GM19099 (cell line): ENCODE results near the gene UBAC1.

Source experiments
- POLR2A ChIP-seq: IDR thresholded peaks from 3 replicates; pipeline ENCODE4 v1.6.1; 2011; ENCODE audit warnings: low read depth; ENCODE audit not compliant: insufficient read length; ENCODE audit errors: extremely low read depth

Gene UBAC1, protein sequence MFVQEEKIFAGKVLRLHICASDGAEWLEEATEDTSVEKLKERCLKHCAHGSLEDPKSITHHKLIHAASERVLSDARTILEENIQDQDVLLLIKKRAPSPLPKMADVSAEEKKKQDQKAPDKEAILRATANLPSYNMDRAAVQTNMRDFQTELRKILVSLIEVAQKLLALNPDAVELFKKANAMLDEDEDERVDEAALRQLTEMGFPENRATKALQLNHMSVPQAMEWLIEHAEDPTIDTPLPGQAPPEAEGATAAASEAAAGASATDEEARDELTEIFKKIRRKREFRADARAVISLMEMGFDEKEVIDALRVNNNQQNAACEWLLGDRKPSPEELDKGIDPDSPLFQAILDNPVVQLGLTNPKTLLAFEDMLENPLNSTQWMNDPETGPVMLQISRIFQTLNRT

DNA sequence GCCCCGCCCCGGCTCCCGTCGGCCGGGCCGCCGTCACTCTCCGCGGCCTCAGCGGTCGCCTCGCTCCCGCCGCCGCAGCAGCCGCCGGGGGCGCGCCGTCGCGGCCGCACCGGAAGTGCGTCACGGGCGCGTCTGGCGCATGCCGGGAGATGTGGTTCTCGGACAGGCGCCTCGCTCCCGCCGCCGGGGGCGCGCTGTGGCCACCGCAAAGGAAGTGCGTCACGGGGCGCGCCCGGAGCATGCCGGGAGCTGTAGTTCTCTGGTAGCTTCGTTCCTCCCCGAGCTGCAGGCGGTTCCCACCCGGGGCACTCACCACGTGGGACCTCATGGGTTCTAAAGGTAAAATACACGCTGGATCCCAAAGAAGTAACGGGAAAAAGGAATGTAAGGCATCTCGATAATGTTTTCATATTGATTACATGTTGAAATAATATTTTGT, at the start of gene UBAC1:
UBAC1 (minus strand) TSS at position 97 of the 439 bp plus-strand sequence. CDS start 211 bp downstream, outside the sequence.
- no peak for TF ChIP-seq POLR2A

DNA sequence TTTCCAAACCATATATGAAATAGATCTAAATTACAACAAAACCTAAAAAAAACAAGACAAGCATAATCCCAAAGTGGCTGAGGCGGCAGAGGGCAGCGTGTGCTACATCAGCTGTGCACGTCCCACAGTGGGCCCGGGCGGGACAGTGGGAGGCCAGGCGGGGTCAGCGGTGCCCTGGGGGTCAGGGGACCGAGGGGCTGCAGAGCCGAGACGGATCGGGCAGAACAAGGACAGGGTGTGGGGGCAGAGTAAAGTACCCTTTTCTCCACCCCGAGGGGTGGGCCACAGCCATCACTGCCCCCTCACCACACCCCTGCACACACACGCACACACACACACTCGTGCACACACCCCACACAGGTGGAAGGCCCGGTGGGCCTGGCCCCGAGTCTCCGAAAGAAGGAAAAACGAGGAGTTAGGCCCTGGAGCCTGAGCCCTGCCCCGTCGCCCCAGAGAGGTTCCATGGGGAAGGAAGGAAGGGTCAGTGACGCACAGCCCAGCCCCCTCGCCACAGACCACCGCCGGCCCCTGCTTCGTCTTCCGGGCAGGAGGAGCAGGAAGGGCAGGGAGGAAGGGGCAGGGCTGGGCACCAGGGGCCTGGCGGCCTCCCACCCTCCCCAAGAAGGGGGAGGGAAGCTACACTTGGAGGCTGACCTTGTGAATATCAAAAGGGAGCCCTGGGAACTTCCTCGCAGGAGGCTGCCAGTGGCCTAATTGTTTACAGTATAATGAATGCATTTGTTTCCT, 49.6 kb upstream of the UBAC1 start:
- no peak for TF ChIP-seq POLR2A

DNA sequence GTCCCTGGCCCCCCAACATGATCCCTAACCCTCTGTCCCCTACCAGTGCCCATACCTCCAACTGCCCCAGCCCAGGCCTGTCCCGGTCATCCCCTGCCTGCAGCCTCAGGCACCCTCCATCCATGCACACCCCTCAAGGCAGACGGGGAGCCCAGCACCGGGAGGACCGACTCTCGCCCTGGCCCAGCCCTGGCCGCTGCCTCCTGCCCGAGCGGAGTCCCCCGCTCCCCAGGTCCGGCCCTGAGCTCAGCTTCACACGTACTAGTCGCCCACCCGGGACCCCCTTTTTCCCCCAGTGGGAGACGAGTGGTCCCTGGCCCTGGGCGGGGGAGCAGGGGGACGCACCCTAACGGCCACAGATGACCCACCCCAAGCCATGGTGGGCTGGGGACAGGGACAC, 49.0 kb upstream of the UBAC1 start:
- no peak for TF ChIP-seq POLR2A

DNA sequence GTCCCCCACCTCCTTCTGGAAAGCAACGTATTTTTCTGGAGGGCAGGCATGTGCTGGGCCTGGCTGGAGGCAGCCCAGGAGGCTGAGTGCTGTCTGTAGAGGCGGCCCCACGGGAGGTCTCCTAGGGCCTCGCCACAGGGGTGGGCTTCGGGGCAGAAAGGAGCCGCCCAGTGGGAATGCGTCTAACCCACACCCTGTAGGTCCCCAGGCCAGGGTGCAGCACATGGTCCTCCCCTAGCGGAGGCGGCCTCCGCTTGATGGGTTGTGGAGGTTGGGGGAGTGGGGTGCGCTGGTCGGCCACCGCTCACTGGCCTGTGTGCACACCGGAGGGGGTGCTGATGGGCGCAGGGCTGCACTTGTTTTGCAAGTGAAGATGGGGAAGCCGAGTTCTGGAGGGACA, 48.3 kb upstream of the UBAC1 start:
- TF ChIP-seq POLR2A: no peak

DNA sequence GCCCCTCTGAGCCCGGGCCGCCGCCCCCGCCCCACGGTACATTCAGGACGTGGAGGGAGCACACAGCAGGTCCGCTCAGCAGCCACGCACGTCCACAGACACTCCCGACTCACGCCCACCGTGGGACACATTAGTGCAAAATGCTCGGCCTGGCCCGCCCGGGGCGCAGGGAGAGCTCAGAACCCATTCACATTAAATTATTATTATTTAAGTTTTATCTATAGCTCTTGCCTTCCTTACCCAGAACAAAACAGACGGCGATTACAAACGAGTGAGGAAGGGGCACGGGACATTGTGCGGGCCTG, 47.5 kb upstream of the UBAC1 start:
- TF ChIP-seq POLR2A: no peak

DNA sequence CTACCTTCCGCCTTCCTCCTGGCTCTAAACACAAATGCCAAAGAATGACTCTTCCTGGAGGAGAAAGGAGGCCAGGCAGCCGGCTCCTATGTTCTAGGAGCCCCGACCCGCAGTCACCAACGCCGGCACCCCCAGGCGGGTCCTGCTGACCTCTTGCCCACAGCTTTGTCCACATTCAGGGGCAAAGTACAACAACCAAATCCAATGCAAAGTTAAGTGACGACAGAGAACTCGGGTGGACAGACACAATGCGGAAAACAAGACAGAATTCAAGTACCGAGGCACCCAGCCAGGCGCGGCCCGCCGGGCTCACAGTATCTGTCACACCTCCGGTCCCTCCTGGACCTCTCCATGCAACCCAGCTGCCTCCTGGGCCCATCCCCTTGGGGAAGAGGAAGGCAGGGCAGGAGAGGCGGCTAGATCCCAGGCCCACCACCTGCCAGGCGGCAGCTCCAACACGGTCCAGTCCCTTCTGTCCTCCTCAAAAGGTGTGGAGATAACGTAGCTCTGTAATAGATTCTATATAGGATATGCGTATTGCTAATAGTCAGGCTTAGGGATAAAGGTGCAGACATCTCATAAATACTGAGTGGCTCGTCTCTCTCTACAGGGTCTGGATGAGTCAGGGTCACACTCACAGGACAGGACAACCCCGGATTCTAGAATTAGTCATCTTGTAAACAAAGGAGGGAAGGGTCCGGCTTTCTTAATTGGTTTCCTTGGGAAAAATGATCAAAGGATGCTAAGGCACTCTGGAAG, 46.9 kb upstream of the UBAC1 start:
- TF ChIP-seq POLR2A: no peak

DNA sequence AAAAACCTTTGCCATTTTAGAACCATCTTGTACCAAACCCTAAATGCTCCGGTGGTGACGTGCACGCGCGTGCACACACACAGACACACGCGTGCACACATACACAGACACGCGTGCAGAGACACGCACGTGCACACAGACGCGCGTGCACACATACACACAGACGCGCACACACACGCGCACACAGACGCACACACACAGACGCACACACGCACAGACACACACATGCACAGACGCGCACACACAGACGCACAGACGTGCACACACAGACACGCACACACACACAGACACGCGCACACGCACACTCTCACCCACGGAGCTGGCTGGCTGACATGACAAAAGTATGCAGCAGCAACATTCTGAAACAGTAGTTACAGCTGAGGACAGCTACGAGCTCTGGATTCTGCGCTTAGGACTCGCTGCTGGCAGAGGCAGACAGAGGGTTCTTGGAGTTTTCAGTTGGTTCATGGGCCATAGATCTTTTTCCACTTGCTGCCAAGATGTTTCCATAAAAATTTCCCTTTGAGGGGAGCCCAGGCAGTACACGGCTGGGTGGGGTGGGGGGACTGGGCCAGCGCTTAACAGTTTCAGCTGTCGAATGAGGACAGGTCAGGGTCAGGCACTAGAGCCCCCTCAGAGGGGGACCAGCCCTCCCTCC, 46.2 kb upstream of the UBAC1 start:
- TF ChIP-seq POLR2A: no peak

DNA sequence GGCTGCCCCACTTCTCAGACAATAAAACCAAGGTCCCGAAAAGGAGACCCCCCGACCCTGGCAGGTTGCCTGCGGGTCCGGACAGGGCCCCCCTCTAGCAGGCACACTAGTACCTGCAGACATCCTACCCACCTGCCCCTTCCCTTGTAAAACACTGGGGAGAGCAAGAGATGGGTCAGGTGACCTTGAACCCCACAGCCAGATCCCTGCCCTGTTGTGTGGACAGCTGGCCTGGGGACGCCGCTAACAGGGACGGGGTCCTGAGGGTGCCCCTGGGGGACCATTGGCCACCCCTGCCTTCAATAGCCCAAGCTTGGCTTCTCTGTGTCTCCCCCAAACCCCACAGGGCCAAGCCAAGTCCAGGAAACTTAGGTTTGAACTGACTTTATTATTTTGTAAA, 45.0 kb upstream of the UBAC1 start:
- no peak for TF ChIP-seq POLR2A

DNA sequence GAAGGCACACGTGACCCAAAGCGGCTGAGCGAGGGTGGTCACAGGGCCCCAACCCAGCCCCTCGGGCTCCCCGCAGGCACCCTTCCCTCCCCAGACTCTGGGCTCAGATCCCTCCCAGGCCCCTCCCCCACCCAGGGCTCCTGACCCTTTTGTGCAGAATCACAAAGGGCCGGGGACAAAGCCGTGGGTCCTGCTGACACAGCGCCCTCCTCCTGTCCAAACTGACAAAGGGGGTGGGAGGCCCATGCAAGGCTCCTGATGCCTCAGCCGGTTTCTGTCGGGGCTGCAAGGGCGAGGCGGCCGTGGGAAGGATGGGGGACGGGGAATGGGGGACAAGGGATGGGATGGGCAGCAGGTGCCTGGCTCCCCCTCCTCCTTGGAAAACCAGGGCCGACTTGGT, 43.5 kb upstream of the UBAC1 start:
- TF ChIP-seq POLR2A: no peak

DNA sequence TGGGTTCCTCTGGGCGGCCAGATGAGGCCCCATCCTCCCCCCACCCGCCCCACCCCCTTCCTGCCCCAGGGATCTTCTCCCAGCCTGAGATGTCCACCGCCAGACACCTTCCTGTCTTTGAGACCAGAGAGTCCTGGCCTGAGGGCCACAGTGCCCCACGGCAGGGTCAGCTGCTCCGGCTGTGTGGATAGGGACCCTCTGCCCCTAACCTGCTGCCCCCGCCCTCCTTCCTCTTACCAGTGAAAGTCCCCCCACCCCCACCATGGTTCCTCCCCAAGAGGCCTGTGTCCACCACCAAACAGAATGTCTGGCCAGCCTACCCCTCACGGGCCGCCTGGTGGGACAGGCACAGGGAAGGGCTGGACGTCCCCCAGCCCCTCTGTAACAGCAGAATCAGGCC, 43.0 kb upstream of the UBAC1 start:
- no peak for TF ChIP-seq POLR2A

DNA sequence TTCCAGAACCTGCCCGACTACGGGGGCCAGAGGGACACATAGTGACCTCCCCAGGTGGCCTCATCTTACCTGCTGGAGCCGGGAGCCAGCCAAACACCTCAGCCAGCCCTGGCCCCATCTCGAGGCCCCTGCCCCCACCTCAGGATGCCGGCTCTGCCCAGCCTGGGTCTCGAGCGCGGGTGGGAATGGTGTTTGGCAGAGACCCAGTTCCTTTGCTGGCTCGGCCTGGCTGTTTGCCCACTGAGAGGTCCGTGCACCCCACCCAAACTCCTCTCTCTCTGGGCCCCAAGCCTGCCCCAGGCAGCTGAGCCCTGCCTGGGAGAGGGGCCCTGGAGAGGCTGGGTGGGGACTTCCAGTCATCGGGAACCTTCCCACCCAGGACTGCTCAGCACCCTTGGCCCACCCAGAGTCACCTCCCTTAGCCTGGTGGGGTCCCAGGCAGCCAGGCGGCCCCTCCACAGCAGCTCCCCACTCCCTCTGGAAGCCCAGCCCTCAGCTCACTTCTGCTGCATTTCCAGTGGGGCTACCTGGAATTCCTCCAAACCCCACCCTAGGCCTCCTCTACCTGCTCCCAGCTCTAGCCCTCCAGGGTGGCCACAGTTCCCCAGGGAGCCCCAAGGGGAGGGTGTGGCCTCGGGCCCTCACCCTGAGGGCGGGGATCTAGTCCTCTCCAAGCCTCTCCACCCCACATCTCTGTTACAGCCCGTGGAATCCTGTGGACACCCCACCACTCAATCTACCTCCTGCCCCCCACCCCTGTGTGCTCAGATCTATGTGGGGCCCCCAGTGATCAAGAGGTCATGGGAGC, 42.4 kb upstream of the UBAC1 start:
- no peak for TF ChIP-seq POLR2A

DNA sequence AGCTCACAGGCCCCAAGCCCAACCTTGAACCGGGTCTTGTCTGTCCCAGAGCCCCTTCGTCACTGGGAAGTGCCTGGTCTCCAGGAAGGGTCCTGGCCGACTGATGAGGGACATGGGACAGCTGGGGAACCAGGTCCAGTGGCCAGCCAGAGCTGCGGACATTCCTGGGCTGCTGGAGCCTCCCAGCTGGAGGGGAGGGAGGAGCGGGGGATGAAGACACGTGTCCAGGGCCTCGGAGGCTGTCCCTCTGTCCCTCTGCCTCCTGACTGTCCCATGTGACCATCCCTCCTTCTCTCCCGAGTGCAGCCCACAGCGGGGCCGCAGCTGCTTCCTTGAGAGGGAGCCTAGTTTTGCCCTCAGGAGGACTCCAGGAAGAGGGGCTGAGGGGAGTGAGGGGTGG, 41.7 kb upstream of the UBAC1 start:
- TF ChIP-seq POLR2A: no peak

DNA sequence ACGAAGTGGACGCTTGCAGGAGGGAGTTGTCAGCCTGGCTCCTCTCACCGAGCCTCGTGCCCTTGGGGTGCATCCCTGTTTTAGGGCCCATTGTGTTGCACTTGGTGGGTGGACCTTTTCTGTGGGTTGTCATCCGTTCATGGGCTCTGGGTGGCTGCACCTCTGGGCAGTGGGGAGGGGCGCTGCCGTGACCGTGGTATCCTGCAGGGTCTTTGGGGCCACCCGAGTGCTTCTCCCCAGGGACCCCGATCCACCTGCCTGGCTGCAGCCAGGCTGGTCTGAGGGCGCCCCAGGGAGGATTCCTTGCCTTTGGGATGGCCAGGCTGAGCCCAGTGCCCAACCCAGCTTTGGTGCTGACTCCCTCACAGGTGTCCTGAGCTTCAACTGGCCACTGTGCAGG, 41.0 kb upstream of the UBAC1 start:
- TF ChIP-seq POLR2A: no peak

DNA sequence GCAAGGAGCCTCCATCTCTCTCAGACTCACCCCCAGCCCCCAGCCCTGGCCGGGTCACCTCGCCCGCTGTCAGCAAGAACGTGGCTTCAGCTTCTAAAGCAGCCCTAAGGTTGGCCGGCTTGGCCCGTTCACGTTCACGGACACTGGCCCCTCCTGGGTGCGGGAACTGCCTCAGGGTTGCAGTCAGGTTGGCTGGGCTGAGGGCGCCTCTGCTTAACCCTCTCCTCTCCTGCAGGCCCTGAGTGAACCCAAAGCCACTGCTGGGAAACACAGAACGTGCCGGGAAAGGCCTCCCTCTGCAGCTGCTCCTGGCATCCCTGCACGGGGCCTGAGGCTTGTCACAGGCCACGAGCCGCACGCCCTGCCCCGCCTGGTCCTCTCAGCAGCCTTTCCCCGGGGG, 40.1 kb upstream of the UBAC1 start:
- no peak for TF ChIP-seq POLR2A

DNA sequence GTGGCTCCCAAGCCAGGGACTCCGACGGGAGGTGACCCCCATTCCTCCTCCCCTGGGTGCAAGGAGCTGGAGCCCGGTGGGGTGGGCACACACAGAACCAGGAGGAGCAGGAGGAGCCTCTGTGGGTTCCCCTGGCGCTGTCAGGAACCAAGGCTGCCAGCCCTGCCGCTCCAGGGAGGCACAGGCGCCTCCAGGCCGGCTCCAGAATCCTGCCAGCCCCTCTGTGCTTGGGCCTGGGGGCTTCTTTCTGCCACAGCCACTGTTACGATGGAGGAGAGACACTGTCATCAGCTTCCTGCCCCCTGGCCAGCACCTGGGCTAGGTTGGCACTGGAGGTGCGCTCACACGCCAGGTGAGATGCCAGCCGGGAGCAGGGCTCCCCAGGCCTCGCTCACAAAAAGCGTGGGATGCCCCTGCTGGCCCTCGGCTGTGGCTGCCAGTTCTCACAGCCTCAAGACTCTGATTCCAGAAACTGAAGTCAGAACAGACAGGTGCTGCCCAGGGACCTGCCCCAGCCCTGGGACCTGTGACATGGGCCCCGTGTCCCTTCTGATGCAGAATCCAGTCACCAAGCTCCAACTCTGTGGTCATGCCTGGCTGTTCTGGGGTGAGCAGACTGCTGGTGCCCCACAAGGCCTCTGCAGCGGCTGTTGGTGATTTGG, 37.4 kb upstream of the UBAC1 start:
- TF ChIP-seq POLR2A: no peak

DNA sequence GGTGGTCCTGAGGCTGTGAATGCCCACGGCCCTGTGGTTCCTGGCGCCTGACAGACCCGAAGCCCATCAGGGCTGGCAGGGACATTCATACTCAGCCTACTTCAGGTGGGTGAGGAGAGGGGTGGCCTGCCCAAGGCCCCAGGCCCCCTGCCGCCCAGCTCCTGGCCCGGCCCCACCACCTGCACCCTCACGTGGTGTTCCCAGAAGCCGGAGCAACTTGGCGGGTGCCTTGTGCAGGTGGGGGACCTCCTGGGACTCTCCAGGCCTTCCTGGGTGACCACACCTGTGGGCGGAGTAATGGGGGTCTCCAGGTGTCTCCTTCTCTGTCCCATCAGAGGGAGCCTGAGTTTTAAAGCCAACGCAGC, 36.8 kb upstream of the UBAC1 start:
- TF ChIP-seq POLR2A: no peak
